Measurements from ENCODE around the gene ZBTB2.
"Not testable (repeated sequence)": the region's sequence is repeated elsewhere in the genome, so short reads cannot be mapped to it uniquely, and the experiment has no call there.

The ZBTB2 gene

GRCh38 chr6:151385177-151385576, 6.2 kb downstream of the ZBTB2 start:
- H3K27ac ChIP-seq: no peak overlapping the region
- H3K27me3 ChIP-seq (replicated peaks): no peaks in the 10 kb centered on the region
- no peak for DNase-seq
- H3K4me3 ChIP-seq (ENCODE audit: low read depth, low read length): no peak overlapping the region
- H3K36me3 ChIP-seq (replicated peaks): no peaks in the 10 kb centered on the region
- TF ChIP-seq, protein P1, sequence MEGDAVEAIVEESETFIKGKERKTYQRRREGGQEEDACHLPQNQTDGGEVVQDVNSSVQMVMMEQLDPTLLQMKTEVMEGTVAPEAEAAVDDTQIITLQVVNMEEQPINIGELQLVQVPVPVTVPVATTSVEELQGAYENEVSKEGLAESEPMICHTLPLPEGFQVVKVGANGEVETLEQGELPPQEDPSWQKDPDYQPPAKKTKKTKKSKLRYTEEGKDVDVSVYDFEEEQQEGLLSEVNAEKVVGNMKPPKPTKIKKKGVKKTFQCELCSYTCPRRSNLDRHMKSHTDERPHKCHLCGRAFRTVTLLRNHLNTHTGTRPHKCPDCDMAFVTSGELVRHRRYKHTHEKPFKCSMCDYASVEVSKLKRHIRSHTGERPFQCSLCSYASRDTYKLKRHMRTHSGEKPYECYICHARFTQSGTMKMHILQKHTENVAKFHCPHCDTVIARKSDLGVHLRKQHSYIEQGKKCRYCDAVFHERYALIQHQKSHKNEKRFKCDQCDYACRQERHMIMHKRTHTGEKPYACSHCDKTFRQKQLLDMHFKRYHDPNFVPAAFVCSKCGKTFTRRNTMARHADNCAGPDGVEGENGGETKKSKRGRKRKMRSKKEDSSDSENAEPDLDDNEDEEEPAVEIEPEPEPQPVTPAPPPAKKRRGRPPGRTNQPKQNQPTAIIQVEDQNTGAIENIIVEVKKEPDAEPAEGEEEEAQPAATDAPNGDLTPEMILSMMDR (IDR thresholded peaks at IDR 0.05; ENCODE audit: low read depth, low read length, missing control alignments): no peak
- in situ Hi-C loops (cut with HindIII; ENCODE audit: low pct_ligation_motif_present, low sequenced_read_pairs): no loop called here

DNA sequence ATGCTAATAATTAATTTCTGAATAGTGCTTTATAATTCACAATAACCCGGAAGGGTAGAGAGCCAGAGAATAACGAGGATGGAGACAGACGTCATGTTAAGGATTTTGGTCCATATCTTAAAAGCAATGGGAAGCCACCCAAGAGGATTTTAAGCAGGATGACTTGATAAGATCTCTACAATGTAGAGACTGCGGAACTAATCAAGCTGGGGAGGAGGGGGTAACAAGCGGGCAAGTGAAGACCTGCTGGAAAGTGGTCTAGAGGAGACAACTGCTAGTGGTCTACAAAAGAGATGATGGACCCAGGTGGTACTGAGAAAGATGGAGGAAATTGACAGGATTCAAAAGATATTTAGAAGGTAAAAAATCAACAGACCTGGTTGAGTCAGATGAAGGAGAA, 7.2 kb downstream of the ZBTB2 start:
- Histone ChIP-seq H3K4me3 (ENCODE audit: low read depth, low read length) (no peak overlapping the region), H3K36me3 (replicated peaks) (no peaks in the 10 kb centered on the region), H3K27me3 (replicated peaks) (no peaks in the 10 kb centered on the region), H3K27ac (no peak overlapping the region)
- TF ChIP-seq, protein P1 (IDR thresholded peaks at IDR 0.05; ENCODE audit: low read depth, low read length, missing control alignments): no peak
- in situ Hi-C loops (cut with HindIII; ENCODE audit: low pct_ligation_motif_present, low sequenced_read_pairs): no loop called here
- no peak for DNase-seq

GRCh38 chr6:151382631-151383030, 8.7 kb downstream of the ZBTB2 start:
- DNase-seq; H3K27me3 ChIP-seq (replicated peaks); H3K36me3 ChIP-seq (replicated peaks); in situ Hi-C loops (cut with HindIII; ENCODE audit: low pct_ligation_motif_present, low sequenced_read_pairs); H3K27ac ChIP-seq; H3K4me3 ChIP-seq (ENCODE audit: low read depth, low read length): not testable (repeated sequence)

DNA sequence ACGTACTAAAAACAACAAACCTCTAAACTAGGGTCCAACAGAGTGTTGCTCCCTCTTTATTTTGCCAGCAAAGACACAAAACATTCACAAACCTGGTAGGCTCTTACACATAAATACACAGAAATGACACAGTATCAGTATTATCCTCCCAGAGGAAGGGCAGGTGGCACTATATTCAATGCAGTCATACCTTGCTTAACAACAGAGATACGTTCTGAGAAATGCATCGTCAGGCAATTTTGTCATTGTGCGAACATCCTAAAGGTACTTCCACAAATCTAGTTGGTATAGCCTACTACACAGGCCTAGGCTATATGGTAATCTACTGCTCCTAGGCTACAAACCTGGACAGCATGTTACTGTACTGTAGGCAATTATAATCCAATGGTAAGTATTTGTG, 9.6 kb downstream of the ZBTB2 start:
- Histone ChIP-seq H3K36me3 (replicated peaks) (no peaks in the 10 kb centered on the region), H3K27ac (no peak overlapping the region), H3K27me3 (replicated peaks) (no peaks in the 10 kb centered on the region), H3K4me3 (ENCODE audit: low read depth, low read length) (no peak overlapping the region)
- no peak for DNase-seq
- TF ChIP-seq, protein P1 (IDR thresholded peaks at IDR 0.05; ENCODE audit: low read depth, low read length, missing control alignments): no peak
- in situ Hi-C loops (cut with HindIII; ENCODE audit: low pct_ligation_motif_present, low sequenced_read_pairs): no loop called here

GRCh38 chr6:151380848-151381205, 10.5 kb downstream of the ZBTB2 start:
- in situ Hi-C loops (cut with HindIII; ENCODE audit: low pct_ligation_motif_present, low sequenced_read_pairs): no loop called here
- Histone ChIP-seq H3K27ac (no peak overlapping the region), H3K4me3 (ENCODE audit: low read depth, low read length) (no peak overlapping the region)

DNA sequence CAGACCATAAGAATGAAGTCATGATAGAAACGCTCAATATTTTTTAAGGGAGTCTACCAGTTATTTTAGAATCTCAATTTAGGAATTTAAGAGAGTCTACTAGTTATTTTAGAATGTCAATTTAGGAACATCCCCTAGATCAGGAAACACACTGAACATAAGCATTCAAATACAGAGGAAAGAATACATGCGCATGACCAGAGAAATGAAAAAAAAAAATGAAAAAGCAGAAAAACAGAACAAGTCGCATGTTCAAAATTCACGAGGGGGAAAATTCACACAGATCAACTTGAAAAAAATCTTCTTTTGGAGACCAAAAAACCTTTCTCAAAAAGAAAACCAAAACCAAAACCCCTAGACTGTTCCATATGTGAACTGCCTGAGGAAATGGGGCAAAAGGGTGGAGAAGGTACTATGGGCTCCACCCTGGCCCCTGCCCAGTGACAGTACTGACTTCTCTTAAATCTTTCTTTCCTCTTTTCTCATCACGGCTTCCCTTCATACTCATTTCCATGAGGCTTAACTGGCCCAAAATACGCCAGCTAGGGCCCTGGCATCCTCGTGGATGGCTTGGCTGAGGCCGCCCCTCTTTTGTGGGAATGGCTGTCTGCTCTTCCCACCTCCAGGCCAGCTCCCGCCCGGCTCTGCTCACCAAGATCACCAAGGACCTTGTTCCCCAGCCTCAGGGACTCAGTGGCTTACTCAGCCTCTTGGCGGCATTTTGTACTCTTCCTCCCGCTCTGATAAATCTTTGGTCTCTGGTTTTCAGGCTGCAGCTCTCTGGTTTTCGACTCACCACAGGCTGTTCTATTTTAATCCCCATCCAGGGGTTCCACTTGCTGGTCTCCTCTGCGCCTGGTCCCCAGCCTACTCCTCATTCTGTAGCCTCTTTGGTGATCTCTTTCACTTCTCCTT, 11.2 kb downstream of the ZBTB2 start:
- in situ Hi-C loops (cut with HindIII; ENCODE audit: low pct_ligation_motif_present, low sequenced_read_pairs): no loop called here
- no peak for DNase-seq

More at GRCh38 chr6:151380848-151381205, 10.5 kb downstream of the ZBTB2 start:
- TF ChIP-seq, protein P1 (IDR thresholded peaks at IDR 0.05; ENCODE audit: low read depth, low read length, missing control alignments): no peak
- H3K27me3 ChIP-seq (replicated peaks): no peaks in the 10 kb centered on the region
- DNase-seq: no peak
- no peaks in the 10 kb centered on the region for H3K36me3 ChIP-seq (replicated peaks)

More for the DNA sequence above, 11.2 kb downstream of the ZBTB2 start:
- Histone ChIP-seq H3K36me3 (replicated peaks) (no peaks in the 10 kb centered on the region), H3K27me3 (replicated peaks) (no peaks in the 10 kb centered on the region), H3K27ac (no peak overlapping the region), H3K4me3 (ENCODE audit: low read depth, low read length) (no peak overlapping the region)
- TF ChIP-seq, protein P1 (IDR thresholded peaks at IDR 0.05; ENCODE audit: low read depth, low read length, missing control alignments): no peak

All from brain microvascular endothelial cell (primary cell).